GM18502 (cell line): Measurements from ENCODE around the gene PIGX.

ENCODE experiments used
- ATAC-seq: cut with Tn5 transposase; IDR thresholded peaks from one replicate; pipeline ENCODE4 v1.9.1; 2021; ENCODE audit warnings: mild to moderate bottlenecking; ENCODE audit not compliant: unreplicated experiment, poor library complexity

Gene PIGX

DNA sequence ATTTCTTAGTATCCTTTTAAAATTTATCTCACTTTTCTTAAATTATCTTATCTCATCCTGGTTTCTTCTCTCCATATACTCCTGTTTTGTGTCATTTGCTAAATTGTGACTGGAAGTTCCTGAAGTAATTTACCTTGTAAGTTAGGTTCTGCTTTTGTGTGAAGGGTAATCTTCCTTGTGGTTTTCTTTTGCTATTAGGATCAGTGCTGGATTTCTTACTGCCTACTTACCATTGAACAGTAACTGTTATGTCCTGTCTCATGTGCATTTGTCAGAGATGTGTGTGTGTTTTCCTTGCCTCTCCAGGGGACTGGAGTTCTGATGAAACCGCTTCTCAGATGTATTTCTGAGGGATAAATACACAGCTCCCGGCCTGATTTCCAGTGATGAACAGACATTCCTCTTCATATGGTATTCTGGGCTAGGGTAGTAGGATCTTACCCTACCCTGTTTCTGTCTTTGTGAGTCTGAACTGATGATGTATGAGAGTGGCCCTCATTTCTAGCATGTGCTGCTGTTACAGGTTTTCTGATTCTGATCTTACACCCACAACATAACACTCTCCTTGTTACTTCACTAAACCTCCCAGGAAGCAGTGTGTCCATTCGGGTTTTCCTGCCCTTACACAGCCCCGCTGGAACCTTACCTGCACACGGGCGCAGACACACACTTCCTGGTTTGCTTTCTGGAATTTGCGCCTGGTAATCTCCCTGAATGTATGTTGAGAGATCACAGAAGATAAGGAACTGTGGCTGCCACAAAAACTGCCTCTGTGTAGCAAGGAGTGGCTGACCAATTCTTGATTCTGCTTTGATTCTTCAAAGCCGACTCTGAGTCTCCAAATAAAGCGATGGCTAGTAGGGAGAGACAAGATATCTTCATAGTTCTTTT is 42.2 kb downstream of the PIGX start:
- no peak for ATAC-seq

DNA sequence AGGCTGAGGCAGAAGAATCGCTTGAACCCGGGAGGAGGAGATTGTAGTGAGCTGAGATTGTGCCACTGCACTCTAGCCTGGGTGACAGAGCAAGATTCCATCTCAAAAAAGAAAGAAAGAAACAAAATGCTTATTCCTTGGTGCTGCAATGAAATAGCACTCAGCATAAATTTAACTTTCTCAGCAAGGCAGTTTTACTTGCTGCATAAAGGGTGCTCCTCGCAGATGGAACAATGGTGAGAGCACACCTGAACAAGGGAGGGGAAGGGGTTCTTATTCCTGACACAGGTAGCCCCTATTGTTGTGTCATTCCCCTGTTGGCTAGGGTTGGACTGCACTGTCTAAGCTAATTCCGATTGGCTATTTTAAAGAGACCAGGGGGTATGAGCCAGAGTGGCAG is 44.6 kb downstream of the PIGX start:
- ATAC-seq = no peak

DNA sequence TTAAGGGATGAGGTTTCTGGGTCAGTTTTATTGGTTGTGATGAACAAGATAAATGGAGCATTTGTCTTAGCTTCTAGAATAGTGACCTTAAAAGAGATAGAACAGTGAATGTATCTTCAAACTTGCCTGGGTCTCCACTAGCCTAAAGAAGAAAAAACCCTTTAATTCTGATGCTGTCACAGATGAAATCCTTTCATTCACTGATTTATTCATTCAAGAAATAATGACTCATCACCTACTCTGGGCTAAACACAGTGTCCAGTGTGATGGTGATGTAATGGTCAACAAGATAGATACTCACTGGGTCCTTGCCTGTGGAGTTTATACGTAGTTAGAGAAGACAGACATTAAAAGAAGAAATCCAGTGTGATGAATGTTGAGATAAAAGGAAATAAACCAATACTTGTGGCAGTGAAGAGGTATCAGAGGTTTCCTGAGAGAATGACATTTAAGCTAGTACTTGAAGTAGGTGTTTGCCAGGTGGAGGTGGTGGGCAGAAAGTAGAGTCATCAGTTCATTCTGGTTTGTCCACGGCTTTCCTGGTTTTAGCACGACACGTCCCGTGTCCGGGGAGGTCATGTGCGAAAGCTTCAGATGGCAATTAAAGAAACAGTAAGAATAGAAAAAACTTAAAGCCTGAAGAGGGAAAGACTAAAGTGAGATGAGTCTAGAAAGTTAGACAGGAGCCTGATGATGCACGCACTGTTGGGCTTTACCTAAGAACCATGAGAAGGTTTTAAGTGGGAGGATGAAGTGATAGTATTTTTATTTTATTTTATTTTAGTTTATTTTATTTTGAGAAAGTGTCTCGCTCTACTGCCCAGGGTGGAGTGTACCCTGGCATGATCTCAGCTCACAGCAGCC is 45.9 kb downstream of the PIGX start:
- ATAC-seq = no peak

DNA sequence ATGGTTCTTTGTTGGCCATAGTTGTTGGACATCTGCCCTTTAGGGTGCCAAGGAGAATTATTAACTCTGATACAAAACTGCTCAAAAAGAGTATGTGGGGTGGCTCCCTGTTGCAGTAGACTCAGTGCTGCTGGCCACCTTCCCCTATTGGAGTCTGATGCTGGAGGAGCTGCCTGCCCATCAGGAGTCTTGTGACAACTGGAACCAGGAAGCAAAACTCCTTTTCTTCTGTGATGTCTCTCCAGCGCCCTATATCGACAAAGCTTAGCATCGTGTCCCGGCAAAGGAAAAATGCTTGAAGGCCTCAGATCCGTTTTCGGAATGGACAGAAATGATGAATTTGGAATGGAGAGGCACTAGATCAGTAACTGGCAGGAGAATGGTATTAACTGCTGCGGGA is 51.0 kb downstream of the PIGX start:
- ATAC-seq = no peak

DNA sequence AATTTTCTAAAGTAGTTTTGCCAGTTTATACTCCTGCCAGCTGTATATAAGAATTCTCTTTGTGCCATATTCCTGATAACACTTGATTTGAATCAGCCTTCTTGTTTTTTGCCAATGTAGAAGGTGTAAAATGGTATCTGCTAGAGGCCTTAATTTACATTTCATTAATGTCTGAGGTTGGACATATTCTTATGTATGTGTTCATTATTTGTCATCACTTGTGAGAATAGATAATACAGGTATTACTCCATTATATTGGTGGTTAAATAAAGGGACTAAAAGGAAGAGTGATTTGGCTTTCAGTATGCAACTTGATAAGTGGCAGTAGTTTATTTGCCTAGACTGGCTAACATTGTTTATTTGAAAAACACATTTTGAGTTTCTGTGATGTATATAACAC is 53.3 kb downstream of the PIGX start:
- no peak for ATAC-seq

DNA sequence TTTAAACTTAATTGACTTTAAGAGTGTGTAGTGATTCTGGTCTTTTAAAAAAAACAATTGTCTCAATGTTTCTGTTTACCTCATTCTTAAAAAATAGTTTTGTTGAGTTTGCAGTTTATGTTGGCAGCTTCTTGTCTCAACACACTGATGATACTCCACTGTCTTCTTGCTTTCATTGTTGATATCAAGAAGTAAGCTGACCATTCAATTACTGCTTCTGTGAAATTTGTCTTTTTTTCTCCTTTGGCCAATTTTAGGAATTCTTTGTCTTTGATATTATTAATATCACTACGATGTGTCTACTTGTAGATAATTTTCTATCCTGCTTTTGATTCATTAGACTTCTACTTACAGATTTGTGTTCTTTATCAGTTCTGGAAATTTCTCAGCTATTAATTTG is 58.9 kb downstream of the PIGX start:
- ATAC-seq = no peak

DNA sequence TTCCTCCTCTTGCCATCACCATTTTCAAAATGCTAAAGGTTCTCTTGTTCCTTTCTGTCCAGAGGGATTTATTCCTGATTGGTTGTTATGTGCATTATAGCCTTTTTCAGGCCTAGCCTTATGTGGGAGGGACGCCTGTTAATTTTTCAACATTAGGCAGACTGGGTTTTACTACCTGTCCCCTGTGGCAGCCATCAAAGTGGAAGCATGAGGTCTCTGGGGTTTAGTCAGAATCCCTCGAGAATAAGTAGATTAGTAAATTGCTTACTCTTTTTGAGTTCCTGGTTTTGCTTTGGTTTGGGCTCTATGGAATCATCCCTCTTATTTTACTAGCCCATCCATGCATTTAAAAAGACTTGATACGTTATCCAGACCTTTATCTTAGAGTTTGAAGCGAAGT is 59.9 kb downstream of the PIGX start:
- ATAC-seq = no peak

DNA sequence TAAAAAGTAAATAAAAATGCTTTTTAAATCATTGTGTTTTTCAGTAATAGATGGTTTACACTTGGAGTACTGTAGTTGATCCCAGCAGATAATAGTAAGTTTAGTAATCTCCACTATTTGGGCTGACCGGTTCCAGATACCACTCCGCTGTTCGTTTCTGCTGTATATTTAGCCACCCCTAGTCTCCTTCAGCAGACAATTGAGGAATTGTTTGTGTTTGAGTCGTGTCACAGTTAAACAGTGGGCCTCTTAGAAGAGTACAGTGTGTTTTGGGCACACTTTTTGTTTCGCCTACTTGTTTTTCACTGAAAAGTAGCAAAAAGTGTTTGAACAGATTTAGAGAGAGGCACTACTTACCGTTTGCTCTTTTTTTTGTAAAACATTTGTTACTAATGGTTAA is 60.7 kb downstream of the PIGX start:
- no peak for ATAC-seq

DNA sequence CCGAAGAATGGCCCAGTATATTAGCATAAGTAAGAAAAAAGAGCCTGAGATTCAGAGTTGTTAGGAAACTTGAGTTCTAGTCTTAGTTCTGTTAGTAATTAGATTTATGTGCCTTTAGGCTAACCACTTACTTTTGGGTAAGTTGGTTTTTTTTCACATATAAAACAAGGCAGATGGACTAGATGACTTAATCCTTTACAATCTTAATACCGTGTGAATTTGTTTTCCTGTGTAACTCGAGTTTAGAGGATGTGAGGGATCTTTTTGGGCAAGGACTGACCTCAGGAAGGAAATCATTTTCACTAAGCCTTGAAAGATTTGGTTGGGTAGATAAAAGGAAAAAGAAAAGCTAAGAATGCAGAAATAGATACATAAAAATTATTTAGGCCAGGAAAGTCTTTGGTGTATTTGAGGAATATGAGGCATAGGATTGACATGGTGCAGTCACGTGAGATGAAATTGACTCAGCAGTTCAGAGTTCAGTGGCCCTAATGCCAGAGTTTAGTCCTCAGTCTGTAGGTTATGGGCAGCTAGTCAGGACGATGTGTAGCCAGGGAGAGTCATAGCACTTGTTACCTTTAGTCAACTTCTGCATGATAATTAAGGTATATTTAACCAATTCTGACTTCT is 62.1 kb downstream of the PIGX start:
- ATAC-seq = no peak

DNA sequence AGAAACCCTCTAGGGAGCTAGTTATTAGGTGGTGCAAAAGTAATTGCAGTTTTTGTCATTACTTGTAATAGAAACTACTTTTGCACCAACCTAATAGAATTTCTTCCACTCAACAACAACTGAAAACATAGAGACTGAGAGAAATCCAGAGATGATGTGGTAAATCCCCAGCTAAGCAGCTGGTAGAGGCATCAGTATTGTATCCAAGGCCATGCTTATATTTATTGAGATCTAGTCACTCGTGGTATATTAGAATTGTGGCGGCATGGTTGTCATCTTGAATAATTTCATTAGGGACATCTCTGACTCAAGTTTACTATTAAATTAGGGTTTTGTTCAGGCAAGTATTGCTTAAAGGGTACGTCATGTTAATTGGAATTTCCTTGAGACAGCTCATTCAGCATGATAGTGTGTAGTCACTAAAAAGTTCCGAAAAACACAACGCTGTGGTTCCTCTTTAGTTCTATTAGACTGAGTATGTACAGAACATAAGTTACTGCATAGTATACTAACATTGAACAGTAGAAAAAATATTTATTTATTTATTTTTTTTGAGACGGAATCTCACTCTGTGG is 62.8 kb downstream of the PIGX start:
- ATAC-seq = no peak

DNA sequence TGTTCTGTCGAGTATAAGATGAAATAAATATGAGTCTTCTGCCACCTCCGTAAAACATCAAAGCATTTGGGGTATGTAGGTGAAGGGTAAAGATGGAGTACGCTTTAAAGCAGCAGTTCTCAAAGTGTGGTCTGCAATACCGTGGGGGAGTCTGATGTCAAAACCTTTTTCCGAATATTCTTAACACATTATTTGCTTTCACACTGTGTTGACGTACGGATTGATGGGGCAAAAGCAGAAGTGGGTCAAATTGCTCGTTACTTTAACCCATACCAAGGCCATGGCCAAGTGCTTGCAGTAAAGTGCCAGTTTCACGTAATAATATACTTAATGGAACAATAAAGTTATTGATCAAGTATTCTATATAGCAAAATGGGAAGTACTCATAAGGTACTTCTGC is 63.8 kb downstream of the PIGX start:
- ATAC-seq = no peak

DNA sequence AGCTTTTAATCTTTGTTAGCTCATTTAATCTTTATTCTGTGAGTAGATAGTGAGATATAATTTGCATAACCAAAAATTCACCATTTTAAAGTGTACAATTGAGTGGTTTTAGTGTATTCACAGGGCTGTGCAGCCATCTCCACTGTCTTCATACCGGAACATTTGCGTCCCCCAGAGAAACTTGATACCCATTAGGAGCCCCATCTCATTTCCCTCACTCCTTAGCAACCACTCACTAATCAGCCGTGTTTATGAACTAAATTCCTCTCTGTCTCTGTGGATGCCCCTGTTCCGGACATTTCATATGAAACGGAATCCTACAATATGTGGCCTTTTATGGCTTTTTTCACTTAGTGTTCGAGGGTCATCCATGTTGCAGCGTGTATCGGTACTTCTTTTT is 65.7 kb downstream of the PIGX start:
- ATAC-seq = no peak

DNA sequence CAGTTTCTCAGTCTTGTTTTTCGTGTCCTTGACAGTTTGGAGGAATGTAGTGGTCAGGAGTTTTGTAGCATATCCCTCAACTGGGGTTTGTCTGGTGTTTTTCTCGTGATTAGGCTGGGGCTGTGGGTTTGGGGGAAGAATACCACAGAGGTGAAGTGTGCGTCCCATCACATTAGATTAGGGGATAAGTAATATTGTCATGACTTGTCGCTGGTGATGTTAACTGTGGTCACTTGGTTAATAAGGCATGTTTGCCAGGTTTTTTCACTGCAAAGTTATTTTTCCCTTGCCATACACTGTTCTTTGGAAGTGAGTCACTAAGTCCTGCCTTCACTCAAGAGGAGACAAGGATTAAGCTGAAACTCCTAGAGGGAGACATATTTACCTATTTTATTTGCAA is 66.6 kb downstream of the PIGX start:
- ATAC-seq = no peak

DNA sequence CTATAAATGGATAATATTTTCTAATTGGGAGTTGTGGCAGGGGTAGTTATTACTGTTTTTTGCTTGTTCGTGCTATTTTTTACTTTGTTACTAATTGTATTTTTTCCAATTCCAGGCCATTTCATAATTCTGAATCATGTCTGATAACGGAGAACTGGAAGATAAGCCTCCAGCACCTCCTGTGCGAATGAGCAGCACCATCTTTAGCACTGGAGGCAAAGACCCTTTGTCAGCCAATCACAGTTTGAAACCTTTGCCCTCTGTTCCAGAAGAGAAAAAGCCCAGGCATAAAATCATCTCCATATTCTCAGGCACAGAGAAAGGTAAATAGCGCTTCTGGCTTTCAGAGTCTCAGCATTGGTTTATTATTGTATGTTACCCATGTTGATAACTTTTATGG is 70.3 kb downstream of the PIGX start:
- ATAC-seq = no peak
